ENCODE results near the gene ATP11A. TPM values are rescaled to one million over a fixed set of nuclear protein-coding genes. Genes with fewer than 3 reads are reported as not detected.

Gene ATP11A
- total RNA-seq, 3 donors from 2014 or later: 15.5 to 28.7 (median 19.4) TPM

GRCh38 chr13:112930192-112930591 lies 240.4 kb downstream of the ATP11A start:
- intact Hi-C loops (cut with DNase I, micrococcal nuclease): no loop called here
- H3K36me3 ChIP-seq (ENCODE audit: low read depth): no peaks in the 10 kb centered on the region
- H3K4me3 ChIP-seq: no peak overlapping the region
- DNase-seq (no peak), ATAC-seq (no peak)
- no peak for TF ChIP-seq CTCF (IDR thresholded peaks at IDR 0.05)
- no peaks in the 10 kb centered on the region for H3K9me3 ChIP-seq
- H3K4me1 ChIP-seq (ENCODE audit: low read depth): peaks cover 18% of the 10 kb centered on the region

GRCh38 chr13:112931028-112931934 lies 241.4 kb downstream of the ATP11A start:
- TF ChIP-seq CTCF (IDR thresholded peaks at IDR 0.05): peak; percentile 19
- no peaks in the 10 kb centered on the region for H3K9me3 ChIP-seq
- H3K4me1 ChIP-seq (ENCODE audit: low read depth): peaks cover 18% of the 10 kb centered on the region
- no peaks in the 10 kb centered on the region for H3K36me3 ChIP-seq (ENCODE audit: low read depth)
- intact Hi-C loops (cut with DNase I, micrococcal nuclease): no loop called here
- no peak overlapping the region for H3K4me3 ChIP-seq
- DNase-seq: peak in 2 of 3 donors; percentile 63 to 76
- peak; percentile 83 for ATAC-seq

GRCh38 chr13:112932971-112933370 lies 243.1 kb downstream of the ATP11A start:
- Histone ChIP-seq H3K4me1 (ENCODE audit: low read depth) (peaks cover 18% of the 10 kb centered on the region), H3K36me3 (ENCODE audit: low read depth) (no peaks in the 10 kb centered on the region), H3K9me3 (no peaks in the 10 kb centered on the region), H3K4me3 (no peak overlapping the region)
- no peak for TF ChIP-seq CTCF (IDR thresholded peaks at IDR 0.05)
- ATAC-seq (no peak), DNase-seq (no peak)
- intact Hi-C loops (cut with DNase I, micrococcal nuclease): no loop called here

- no peak overlapping the region for H3K4me3 ChIP-seq
- H3K9me3 ChIP-seq: no peaks in the 10 kb centered on the region
- DNase-seq (no peak), ATAC-seq (no peak)
- H3K36me3 ChIP-seq (ENCODE audit: low read depth): no peaks in the 10 kb centered on the region
- intact Hi-C loops (cut with DNase I, micrococcal nuclease): no loop called here
- no peak for TF ChIP-seq CTCF (IDR thresholded peaks at IDR 0.05)
- H3K4me1 ChIP-seq (ENCODE audit: low read depth): peaks cover 15% of the 10 kb centered on the region
Measured at GRCh38 chr13:112933649-112934048, 243.8 kb downstream of the ATP11A start.

GRCh38 chr13:112934078-112934477 lies 244.2 kb downstream of the ATP11A start:
- no peak for TF ChIP-seq CTCF (IDR thresholded peaks at IDR 0.05)
- ATAC-seq: no peak
- no peak for DNase-seq

More at GRCh38 chr13:112934078-112934477, 244.2 kb downstream of the ATP11A start:
- no peaks in the 10 kb centered on the region for H3K9me3 ChIP-seq
- H3K4me3 ChIP-seq: no peak overlapping the region
- peaks cover 11% of the 10 kb centered on the region for H3K4me1 ChIP-seq (ENCODE audit: low read depth)
- H3K36me3 ChIP-seq (ENCODE audit: low read depth): no peaks in the 10 kb centered on the region
- intact Hi-C loops (cut with DNase I, micrococcal nuclease): no loop called here

Other genes starting within 250 kb of the ATP11A start
- 10 to 100 TPM; 27.7 to 44.8 (median 32.7) TPM for gene TUBGCP3, start 101.9 kb upstream of the ATP11A start, total RNA-seq

Data from mucosa of descending colon (tissue), 3 donors.